HPDE6-E6E7 (cell line): ENCODE data around the gene CAPZA1.
A peak's percentile ranks its signal among the peaks of the same experiment; 100 is the strongest.

Experiments used
- DNase-seq: peaks from one replicate; pipeline ENCODE4 v3.0.0; 2011; ENCODE audit warnings: missing footprints; ENCODE audit errors: extremely low spot score

Gene CAPZA1

DNA sequence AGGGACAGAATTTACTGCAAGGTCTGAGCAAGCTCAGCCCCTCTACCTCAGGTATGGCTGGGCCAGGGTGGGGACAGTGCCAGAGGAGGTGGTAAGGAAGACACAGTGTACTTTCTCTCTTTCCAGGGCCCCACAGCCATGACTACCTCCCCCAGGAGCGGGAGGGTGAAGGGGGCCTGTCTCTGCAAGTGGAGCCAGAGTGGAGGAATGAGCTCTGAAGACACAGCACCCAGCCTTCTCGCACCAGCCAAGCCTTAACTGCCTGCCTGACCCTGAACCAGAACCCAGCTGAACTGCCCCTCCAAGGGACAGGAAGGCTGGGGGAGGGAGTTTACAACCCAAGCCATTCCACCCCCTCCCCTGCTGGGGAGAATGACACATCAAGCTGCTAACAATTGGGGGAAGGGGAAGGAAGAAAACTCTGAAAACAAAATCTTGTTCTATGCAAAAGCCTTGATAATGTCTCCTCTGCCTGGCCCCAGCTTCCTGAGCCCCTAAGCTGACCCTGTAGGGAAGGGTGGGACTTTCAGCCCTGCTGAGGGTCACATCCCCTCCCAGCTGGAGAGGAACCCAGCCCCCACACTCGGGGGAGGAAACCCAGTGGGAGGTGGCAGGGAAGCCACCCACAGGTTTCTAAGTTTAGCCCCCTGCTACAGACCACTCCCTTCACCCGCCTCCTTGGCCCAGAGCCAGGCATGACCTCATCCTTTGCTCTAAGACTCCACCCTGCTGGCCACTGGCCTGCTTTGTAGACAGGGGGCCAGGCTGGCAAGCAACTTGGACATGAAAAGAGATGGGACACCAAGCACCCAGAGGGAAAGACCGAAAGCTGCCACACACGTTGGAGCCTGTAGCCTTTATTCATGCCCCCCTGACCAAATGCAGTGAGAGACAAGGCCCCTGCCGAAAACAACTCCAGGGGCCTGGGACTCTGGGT is 80.9 kb downstream of the CAPZA1 start:
- peak; percentile 71 for DNase-seq

- no peak for DNase-seq
Observed at GRCh38 chr1:112701227-112702066, 81.8 kb downstream of the CAPZA1 start.

DNA sequence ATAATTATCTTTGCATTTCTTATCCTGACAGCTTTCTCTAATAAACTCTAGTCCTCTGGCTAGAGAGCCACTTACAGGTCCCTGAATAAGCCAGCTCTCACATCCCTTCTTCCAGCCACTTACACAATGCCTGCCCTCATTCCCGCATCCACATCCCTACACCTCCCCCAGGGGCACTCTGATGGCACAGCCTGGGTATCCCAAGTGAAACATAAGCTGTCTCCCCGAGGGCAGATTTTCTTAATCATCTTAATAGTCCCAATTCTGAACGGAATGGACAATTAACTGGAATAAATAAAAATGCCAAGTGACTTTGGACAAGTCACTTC is 82.4 kb downstream of the CAPZA1 start:
- no peak for DNase-seq

- DNase-seq: no peak
Observed at GRCh38 chr1:112702420-112703261, 83.0 kb downstream of the CAPZA1 start.

DNA sequence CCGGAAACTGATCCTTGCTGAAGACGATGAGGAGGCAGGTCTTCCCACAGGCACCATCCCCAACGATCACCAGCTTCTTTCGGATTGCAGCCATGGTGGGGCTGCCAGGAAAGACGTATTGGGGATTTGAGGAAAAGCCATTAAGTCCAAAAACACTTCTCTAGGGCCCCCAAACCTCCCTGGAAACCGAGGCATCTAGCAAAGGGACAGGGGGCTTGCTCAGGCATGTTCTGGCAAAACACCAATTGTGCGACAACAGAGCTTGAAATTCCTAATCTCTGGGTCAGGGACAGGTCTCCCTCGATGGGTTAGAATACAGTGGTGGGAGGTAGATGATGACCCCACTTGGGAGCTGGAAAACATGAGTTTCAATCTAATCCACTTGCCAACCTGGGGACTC is 84.1 kb downstream of the CAPZA1 start:
- DNase-seq: no peak

- no peak for DNase-seq
Observed at GRCh38 chr1:112704391-112704933, 84.8 kb downstream of the CAPZA1 start.

GRCh38 chr1:112704934-112705627 is 85.4 kb downstream of the CAPZA1 start:
- peak; percentile 91 for DNase-seq

GRCh38 chr1:112706505-112707220 is 87.0 kb downstream of the CAPZA1 start, which contains the start of gene RHOC:
Gene RHOC, minus strand, starts transcription at chr1:112707127. Its CDS starts 3,328 bp downstream, at chr1:112703799.
- DNase-seq: no peak

GRCh38 chr1:112707221-112708001 is 87.8 kb downstream of the CAPZA1 start:
- peak; percentile 78 for DNase-seq

DNA sequence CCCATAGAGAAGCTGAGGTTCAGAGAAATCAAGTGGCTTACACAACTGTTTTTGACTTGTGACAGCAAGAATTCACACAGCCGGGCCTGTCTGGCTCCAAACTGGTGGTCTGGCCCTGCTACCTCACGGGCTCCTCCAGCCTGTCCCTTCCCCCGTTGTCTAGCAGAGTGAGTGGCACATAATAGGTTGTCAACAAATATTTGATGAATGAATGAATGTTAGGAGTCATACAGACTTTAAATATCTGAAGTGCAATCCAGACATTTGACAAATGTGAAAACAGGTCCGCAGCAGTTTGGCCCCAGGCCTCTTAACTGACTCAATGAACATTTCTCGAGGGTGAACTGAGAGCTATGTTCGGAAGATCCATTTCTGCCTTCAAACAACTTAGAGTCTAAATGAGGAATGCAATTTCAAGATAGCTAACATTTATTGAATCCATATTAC is 88.4 kb downstream of the CAPZA1 start:
- DNase-seq: no peak

DNA sequence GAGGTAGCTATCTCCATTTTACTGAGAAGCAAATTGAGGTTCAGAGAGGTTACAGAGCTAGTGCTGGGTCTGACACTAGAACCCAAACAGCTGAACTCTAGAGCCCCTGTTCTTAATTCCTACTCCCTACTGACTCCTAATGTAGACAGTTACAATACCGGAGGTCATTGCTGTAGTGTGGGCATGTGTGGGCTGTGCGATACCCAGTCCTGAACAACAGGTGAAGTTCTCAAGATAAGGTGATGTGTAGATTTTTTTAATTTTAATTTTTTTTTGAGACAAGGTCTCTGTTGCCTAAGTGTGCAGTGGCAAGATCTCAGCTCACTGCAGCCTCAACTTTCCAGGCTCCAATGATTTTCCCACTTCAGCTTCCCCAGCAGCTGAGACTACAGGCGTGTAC is 88.9 kb downstream of the CAPZA1 start:
- no peak for DNase-seq

DNA sequence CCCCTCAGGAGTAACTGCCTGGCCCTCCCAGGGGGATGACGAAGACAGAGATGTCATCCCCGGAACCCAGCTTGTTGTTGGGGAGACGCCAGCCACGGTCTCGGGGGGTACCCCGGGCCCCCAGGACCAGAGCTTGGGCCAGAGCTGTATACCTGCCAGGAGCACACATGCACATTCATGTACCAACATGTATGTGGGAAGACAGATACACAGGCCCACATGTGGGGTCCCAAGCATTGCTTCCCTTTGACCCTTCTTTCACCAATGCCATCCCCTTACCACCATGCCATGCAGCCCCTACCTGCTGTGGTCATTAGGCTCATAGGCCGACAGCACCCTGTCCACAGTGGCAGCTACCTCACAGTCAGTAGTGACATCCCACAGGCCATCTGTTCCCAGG is 90.5 kb downstream of the CAPZA1 start:
- DNase-seq: no peak

GRCh38 chr1:112710586-112710985 is 91.0 kb downstream of the CAPZA1 start:
- DNase-seq: no peak

GRCh38 chr1:112711041-112711440 is 91.4 kb downstream of the CAPZA1 start:
- no peak for DNase-seq

DNA sequence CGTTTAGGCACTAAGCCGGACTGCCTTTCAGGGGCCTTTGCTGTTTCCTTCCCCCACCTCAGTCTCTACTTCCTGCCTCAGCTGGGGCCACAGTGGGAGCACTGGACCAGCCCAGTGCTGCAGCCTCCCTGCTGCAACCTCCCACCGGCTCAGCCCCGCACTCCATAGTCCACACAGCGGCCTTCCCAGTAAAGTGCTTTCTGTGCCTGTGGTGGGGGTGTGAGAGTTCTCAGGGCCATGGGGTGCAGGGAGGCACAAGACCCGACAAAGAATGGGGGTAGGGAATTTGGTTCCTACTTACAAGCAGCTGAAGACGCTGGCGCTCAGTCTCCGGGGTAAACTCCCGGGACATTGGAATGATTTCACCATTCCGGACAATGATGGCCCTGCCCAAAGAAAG is 92.0 kb downstream of the CAPZA1 start:
- DNase-seq: no peak

DNA sequence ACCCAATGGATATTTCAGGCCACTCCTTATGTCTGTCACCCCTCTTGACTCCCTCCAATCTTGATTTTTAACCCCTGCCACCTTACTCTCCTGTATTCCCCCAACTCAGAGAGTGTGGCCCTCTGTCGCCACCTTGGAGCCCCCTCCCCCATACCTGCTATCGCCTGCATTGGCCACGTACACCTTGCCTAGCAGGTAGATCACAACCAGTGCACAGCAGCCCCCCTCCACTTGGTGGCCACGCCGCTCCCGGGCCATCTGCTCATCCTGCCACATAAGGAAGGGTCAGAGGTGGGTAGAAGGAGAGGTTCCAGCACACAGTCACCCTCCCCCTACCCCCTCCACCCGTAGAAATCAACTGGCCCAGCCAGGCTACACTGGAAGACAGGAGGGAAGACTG is 92.6 kb downstream of the CAPZA1 start:
- no peak for DNase-seq

DNA sequence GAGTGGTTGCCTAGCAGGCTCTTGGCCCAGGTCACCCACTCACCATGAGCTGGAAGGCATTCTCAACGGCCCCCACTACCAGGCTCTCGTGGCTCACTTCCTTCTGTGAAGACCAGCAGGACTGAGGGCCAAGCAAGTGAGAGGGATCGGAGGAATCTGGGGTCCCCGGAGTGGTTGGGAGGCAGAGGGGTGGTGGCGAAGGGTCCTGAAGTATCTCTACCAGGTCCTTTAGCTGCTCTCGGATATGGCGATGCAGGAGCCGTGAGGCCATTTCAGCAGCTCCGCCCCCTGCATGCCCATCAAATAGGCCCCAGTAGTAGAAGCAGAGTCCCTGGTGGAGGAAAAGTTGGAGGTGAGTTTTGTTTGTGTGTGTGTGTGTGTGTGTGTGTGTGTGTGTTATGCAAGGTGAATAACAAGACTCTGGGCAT is 93.1 kb downstream of the CAPZA1 start:
- DNase-seq: no peak

DNA sequence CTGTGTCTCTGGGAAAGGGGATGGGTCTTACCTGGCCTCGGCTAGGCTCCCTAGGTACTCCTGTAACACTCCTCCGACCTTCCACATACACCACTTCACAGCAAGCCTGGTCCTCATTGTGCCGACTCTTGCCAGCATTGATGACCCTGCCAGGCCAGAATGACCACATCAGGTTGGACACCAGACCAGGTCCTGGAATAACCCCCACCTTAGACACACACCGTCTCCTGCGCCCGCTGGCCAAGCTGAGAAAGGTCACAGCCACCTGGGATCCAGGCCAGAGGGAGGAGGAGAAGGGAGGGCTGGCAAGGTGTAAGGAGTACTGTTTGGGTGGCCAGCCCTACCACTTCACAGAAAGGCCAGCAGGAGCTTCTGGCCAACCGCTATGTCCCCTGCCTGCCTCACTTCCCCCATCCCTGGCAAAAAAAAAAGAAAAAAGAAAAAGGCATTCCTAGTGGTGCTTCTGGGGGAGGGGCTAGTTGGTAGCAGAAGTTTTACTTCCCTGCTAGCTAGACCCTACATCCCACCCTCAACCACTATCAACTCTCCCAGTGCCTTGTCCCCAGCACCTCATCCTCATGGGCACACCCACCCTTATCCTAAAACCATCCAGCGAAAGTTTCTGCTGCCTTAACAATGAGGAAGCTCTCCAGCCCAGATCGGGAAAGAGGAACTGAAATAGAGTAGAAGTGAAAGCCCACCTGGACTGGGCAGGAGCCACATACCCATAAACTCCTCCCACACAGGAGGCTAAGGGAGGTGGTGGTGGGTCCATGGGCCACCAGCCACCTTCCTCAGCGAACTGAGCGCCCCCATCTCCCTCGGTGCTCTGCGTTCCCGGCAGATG is 94.1 kb downstream of the CAPZA1 start:
- DNase-seq: no peak
